ENCODE measurements around the gene CDT1. TPM values are rescaled to one million over a fixed set of nuclear protein-coding genes. Genes with fewer than 3 reads are reported as not detected.

CDT1 gene
- total and polyA plus RNA-seq, 10 of the 15 experiments (the other 5 are each of a cell fraction or from before 2014, with no cell fraction given) = 0.50 to 87.6 (median 8.8) TPM

DNA sequence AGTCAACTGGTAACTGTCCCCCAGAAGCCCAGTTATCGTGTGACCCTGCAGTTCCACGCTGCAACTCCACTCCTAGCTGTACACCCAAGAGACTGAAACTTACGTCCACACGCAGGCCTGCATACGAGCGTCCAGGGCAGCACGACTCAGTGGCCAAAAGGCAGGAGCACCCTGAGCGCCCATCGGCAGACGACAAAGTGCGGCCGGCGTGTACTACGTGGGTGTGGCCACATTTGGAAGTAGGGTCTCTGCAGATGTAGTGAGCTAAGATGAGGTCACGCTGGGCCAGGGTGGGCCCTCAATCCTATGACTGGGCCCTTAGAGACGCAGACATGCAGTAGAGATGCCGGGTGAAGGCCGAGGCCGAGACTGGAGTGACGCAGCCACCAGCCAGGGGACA lies 39.7 kb downstream of the CDT1 start:
- intact Hi-C loops (cut with micrococcal nuclease; ENCODE audit: unreplicated experiment) (no loop called here), in situ Hi-C loops (cut with MboI) (no loop called here)
- ChIA-PET RAD21 (ENCODE audit: unreplicated experiment) (no interaction called here), POLR2A (interaction anchor here (0.6 kb wide), 1 partner anchor 10 kb away, joined by 7 read pairs; no protein-coding TSS in a partner anchor), SMC1A (ENCODE audit: uncharacterized antibody, unreplicated experiment) (no interaction called here), CTCF (no interaction called here)
- no peak for ATAC-seq
- no peak for FAIRE-seq
- no peak for DNase-seq (ENCODE audit: low read depth, low spot score)
- Histone ChIP-seq H3K9me3 (replicated peaks; ENCODE audit: control insufficient read depth, insufficient read depth, low read length) (no peaks in the 10 kb centered on the region), H3K27me3 (replicated peaks in 1 of 2; ENCODE audit: control insufficient read depth in 2 of 2, insufficient read depth in 2 of 2, low read length in 1 of 2) (no peaks in the 10 kb centered on the region), H3K36me3 (ENCODE audit: control insufficient read depth in 2 of 2, insufficient read depth in 2 of 2, low read length in 1 of 2) (no peaks in the 10 kb centered on the region; a peak in 1 of 4 replicates), H2AFZ (ENCODE audit: control insufficient read depth, low read depth, low read length) (no peak overlapping the region), H3K9ac (ENCODE audit: control insufficient read depth, insufficient read depth, low read length) (no peak overlapping the region), H4K20me1 (ENCODE audit: control insufficient read depth, insufficient read depth) (no peaks in the 10 kb centered on the region), H3K79me2 (ENCODE audit: control insufficient read depth, insufficient read depth, low read length) (no peaks in the 10 kb centered on the region), H3K4me1 (ENCODE audit: control insufficient read depth, insufficient read depth, low read length) (no peaks in the 10 kb centered on the region), H3K4me3 (no peak overlapping the region), H3K27ac (ENCODE audit: control insufficient read depth, insufficient read depth) (no peak overlapping the region), H3K4me2 (ENCODE audit: control insufficient read depth, insufficient read depth) (no peak overlapping the region)
- TF ChIP-seq, protein P1, sequence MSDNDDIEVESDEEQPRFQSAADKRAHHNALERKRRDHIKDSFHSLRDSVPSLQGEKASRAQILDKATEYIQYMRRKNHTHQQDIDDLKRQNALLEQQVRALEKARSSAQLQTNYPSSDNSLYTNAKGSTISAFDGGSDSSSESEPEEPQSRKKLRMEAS (IDR thresholded peaks at IDR 0.05; ENCODE audit: low read depth, low read length) = no peak
- no peak for TF ChIP-seq CHD2 (IDR thresholded peaks at IDR 0.05; ENCODE audit: borderline replicate concordance, low read depth, low read length)
- TF ChIP-seq, protein P2, sequence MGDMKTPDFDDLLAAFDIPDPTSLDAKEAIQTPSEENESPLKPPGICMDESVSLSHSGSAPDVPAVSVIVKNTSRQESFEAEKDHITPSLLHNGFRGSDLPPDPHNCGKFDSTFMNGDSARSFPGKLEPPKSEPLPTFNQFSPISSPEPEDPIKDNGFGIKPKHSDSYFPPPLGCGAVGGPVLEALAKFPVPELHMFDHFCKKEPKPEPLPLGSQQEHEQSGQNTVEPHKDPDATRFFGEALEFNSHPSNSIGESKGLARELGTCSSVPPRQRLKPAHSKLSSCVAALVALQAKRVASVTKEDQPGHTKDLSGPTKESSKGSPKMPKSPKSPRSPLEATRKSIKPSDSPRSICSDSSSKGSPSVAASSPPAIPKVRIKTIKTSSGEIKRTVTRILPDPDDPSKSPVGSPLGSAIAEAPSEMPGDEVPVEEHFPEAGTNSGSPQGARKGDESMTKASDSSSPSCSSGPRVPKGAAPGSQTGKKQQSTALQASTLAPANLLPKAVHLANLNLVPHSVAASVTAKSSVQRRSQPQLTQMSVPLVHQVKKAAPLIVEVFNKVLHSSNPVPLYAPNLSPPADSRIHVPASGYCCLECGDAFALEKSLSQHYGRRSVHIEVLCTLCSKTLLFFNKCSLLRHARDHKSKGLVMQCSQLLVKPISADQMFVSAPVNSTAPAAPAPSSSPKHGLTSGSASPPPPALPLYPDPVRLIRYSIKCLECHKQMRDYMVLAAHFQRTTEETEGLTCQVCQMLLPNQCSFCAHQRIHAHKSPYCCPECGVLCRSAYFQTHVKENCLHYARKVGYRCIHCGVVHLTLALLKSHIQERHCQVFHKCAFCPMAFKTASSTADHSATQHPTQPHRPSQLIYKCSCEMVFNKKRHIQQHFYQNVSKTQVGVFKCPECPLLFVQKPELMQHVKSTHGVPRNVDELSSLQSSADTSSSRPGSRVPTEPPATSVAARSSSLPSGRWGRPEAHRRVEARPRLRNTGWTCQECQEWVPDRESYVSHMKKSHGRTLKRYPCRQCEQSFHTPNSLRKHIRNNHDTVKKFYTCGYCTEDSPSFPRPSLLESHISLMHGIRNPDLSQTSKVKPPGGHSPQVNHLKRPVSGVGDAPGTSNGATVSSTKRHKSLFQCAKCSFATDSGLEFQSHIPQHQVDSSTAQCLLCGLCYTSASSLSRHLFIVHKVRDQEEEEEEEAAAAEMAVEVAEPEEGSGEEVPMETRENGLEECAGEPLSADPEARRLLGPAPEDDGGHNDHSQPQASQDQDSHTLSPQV (IDR thresholded peaks at IDR 0.05) = no peak
- 97% methylated on average over 20 of the region's 20 CpGs for WGBS (ENCODE audit: insufficient coverage, insufficient replicate concordance, low lambda C conversion rate, missing lambda C conversion rate)
- BruUV-seq (replicated peaks) = no TSS peak
